Measurements from ENCODE around the gene TTC3.

Gene TTC3

GRCh38 chr21:37061926-37062592 is 11.0 kb upstream of the TTC3 start:
- no peak overlapping the region for H3K27ac ChIP-seq
- TF ChIP-seq, protein P1, sequence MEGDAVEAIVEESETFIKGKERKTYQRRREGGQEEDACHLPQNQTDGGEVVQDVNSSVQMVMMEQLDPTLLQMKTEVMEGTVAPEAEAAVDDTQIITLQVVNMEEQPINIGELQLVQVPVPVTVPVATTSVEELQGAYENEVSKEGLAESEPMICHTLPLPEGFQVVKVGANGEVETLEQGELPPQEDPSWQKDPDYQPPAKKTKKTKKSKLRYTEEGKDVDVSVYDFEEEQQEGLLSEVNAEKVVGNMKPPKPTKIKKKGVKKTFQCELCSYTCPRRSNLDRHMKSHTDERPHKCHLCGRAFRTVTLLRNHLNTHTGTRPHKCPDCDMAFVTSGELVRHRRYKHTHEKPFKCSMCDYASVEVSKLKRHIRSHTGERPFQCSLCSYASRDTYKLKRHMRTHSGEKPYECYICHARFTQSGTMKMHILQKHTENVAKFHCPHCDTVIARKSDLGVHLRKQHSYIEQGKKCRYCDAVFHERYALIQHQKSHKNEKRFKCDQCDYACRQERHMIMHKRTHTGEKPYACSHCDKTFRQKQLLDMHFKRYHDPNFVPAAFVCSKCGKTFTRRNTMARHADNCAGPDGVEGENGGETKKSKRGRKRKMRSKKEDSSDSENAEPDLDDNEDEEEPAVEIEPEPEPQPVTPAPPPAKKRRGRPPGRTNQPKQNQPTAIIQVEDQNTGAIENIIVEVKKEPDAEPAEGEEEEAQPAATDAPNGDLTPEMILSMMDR (IDR thresholded peaks at IDR 0.05): no peak
- no peak for TF ChIP-seq ZFX (IDR thresholded peaks at IDR 0.05; ENCODE audit: borderline replicate concordance)

DNA sequence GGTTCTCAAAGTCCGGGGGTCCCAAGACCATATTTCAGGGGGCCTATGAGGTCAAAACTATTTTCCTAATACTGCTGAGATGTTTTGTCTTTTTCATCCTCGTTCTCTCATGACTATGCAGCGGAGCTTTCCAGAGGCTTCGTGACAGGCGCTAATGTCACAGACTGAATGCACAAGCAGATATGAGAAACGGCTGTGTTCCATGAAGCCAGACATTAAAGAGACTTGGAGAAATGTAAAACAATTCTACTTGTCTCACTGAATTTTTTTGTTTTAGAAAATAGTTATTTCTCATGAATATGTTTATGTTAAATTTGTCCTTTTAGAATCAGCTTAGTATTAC is 10.5 kb upstream of the TTC3 start:
- H3K27ac ChIP-seq: no peak overlapping the region
- no peak for TF ChIP-seq ZFX (IDR thresholded peaks at IDR 0.05; ENCODE audit: borderline replicate concordance)
- TF ChIP-seq, protein P1 (IDR thresholded peaks at IDR 0.05): no peak

DNA sequence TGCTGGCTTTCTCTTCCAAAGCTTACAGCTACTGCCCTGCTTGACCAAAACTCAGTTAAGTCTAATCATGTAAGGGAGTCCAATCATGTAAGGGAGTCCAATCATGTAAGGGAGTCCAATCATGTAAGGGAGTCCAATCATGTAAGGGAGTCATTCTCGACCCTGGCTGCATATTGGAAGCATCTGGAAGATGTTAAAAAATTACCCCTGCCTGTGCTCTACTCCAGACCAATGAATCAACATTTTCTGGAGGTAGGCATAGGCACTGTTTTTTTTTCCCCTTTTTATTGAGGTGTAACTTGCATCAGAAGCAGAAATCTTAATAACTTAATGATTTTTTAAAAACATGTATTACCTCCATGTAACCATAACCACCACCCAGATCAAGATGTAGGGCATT is 9.6 kb upstream of the TTC3 start:
- no peak for TF ChIP-seq ZFX (IDR thresholded peaks at IDR 0.05; ENCODE audit: borderline replicate concordance)
- TF ChIP-seq, protein P1 (IDR thresholded peaks at IDR 0.05): no peak
- no peak overlapping the region for H3K27ac ChIP-seq

- no peak for TF ChIP-seq ZFX (IDR thresholded peaks at IDR 0.05; ENCODE audit: borderline replicate concordance)
- no peak overlapping the region; the same call in 1 of the 2 replicates for H3K27ac ChIP-seq
Observed at GRCh38 chr21:37064841-37065240, 8.2 kb upstream of the TTC3 start.

DNA sequence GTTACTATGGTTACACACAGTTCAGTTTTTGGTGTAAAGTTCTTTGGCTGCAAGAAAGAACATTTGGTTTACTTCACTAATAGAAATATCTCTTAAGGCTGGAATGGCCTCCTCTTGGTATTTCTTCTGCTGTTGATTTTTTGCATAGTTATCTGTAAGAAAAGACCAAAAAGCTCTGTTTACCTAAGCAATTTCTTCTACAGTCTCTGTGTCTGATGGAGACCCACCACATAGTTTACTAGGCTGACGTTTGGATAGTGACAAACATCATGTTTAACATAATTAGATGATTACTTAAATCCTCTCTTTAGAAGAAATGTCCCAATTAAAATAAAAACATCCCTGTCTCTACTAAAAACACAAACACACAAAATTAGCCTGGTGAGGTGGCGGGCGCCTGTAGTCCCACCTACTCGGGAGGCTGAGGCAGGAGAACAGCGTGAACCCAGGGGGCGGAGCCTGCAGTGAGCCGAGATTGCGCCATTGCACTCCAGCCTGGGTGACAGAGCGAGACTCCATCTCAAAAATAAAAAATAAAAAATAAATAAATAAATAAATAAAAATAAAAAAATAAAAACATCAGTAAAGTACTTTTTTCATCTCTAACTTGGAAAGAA is 7.4 kb upstream of the TTC3 start:
- no peak overlapping the region for H3K27ac ChIP-seq
- TF ChIP-seq ZFX (IDR thresholded peaks at IDR 0.05; ENCODE audit: borderline replicate concordance): no peak
- TF ChIP-seq, protein P1 (IDR thresholded peaks at IDR 0.05): no peak

DNA sequence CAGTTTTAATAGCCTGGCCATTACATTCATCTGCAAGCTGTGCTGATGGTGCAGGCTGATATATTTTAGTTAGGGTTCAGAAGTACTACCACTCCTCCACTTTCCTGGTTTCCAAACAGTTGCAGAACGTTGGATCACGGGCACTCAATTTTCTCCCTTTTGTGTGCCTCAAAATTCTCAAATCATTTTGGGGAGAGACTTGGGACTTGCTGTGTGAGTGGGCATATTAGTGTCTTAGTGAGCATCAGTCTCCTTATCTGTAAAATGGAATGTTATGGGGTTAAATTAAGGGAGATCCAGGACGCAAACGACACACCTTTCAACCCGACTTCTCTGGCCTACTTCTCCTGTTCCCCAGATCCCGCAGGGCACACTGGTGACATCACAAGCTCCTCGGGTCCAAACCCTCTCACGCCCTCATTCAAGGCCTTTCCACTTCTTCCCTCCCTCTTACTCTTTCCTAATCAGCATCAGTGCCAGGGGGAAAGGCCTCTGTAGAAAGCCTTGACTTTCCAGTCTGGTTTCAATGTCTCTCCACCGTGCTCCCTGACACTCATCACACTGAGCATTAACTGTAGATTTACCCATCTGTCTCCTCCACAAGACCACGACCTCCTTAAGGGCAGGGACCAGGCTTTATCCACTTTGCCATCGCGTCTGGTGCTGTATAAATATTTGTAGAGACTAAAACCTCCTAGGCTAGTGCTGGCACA is 1.3 kb upstream of the TTC3 start:
- peak overlapping the region; percentile 97 for H3K27ac ChIP-seq
- TF ChIP-seq, protein P1 (IDR thresholded peaks at IDR 0.05): no peak
- no peak for TF ChIP-seq ZFX (IDR thresholded peaks at IDR 0.05; ENCODE audit: borderline replicate concordance)

- H3K27ac ChIP-seq: peak overlapping the region; percentile 97
- TF ChIP-seq, protein P1 (IDR thresholded peaks at IDR 0.05): no peak
- TF ChIP-seq ZFX (IDR thresholded peaks at IDR 0.05; ENCODE audit: borderline replicate concordance): no peak
Observed at GRCh38 chr21:37072274-37072987, 623 bp upstream of the TTC3 start.
